GM23338 (cell line): Measurements from ENCODE around the gene ATOH8.

ENCODE experiments used
- EZH2 ChIP-seq: fragments of 200-600 bp; sonication (generic); IDR thresholded peaks from one replicate; pipeline ENCODE4 v1.8.0; 2017; ENCODE audit warnings: antibody characterized with exemption, mild to moderate bottlenecking, low read depth; ENCODE audit not compliant: unreplicated experiment
- JUNB ChIP-seq: IDR thresholded peaks from one replicate; pipeline ENCODE4 v1.6.1; 2016; ENCODE audit warnings: antibody characterized with exemption; ENCODE audit not compliant: unreplicated experiment
- POLR2AphosphoS5 ChIP-seq: IDR thresholded peaks from 2 replicates; pipeline ENCODE4 v1.6.1; 2016; ENCODE audit warnings: antibody characterized with exemption, low read depth
- TF ChIP-seq, protein P1 (sequence below), 2 experiments: fragments of 200-600 bp in 1 of 2; sonication (generic) in 1 of 2; conservative IDR thresholded peaks; 2 replicates each; pipeline versions ENCODE4 v1.5.1 to v1.6.1; 2016 to 2017; ENCODE audit warnings: antibody characterized with exemption in 2 of 2, low read depth in 2 of 2, mild to moderate bottlenecking in 2 of 2, moderate library complexity in 1 of 2
- TF ChIP-seq, protein P2 (sequence below): IDR thresholded peaks from one replicate; pipeline ENCODE4 v1.6.1; 2018; ENCODE audit warnings: antibody characterized with exemption; ENCODE audit not compliant: unreplicated experiment

GRCh38 chr2:85750587-85751575 is 2.9 kb upstream of the ATOH8 start:
- TF ChIP-seq EZH2 (no peak), POLR2AphosphoS5 (no peak), JUNB (no peak)
- TF ChIP-seq, protein P1, sequence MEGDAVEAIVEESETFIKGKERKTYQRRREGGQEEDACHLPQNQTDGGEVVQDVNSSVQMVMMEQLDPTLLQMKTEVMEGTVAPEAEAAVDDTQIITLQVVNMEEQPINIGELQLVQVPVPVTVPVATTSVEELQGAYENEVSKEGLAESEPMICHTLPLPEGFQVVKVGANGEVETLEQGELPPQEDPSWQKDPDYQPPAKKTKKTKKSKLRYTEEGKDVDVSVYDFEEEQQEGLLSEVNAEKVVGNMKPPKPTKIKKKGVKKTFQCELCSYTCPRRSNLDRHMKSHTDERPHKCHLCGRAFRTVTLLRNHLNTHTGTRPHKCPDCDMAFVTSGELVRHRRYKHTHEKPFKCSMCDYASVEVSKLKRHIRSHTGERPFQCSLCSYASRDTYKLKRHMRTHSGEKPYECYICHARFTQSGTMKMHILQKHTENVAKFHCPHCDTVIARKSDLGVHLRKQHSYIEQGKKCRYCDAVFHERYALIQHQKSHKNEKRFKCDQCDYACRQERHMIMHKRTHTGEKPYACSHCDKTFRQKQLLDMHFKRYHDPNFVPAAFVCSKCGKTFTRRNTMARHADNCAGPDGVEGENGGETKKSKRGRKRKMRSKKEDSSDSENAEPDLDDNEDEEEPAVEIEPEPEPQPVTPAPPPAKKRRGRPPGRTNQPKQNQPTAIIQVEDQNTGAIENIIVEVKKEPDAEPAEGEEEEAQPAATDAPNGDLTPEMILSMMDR (conservative IDR thresholded peaks at IDR 0.05; ENCODE audit: low read depth in 2 of 2): peak; percentile 87 to 97
- TF ChIP-seq, protein P2, sequence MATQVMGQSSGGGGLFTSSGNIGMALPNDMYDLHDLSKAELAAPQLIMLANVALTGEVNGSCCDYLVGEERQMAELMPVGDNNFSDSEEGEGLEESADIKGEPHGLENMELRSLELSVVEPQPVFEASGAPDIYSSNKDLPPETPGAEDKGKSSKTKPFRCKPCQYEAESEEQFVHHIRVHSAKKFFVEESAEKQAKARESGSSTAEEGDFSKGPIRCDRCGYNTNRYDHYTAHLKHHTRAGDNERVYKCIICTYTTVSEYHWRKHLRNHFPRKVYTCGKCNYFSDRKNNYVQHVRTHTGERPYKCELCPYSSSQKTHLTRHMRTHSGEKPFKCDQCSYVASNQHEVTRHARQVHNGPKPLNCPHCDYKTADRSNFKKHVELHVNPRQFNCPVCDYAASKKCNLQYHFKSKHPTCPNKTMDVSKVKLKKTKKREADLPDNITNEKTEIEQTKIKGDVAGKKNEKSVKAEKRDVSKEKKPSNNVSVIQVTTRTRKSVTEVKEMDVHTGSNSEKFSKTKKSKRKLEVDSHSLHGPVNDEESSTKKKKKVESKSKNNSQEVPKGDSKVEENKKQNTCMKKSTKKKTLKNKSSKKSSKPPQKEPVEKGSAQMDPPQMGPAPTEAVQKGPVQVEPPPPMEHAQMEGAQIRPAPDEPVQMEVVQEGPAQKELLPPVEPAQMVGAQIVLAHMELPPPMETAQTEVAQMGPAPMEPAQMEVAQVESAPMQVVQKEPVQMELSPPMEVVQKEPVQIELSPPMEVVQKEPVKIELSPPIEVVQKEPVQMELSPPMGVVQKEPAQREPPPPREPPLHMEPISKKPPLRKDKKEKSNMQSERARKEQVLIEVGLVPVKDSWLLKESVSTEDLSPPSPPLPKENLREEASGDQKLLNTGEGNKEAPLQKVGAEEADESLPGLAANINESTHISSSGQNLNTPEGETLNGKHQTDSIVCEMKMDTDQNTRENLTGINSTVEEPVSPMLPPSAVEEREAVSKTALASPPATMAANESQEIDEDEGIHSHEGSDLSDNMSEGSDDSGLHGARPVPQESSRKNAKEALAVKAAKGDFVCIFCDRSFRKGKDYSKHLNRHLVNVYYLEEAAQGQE: no peak
